Astrocyte (in vitro differentiated cells and primary cell): ENCODE data around the gene ANXA10. TPM values are rescaled to one million over a fixed set of nuclear protein-coding genes. Genes with fewer than 3 reads are reported as not detected.
A peak's percentile ranks its signal among the peaks of the same experiment; 100 is the strongest.

Source experiments
- DNase-seq: peaks from one replicate; pipeline ENCODE4 v3.0.0-alpha.2; 2010; ENCODE audit warnings: low read depth
- FAIRE-seq: peaks from 2 replicates; lab custom pipeline; 2011; peaks lifted over from hg19 to GRCh38; lab: Jason Lieb, UNC
- H2AFZ ChIP-seq: 2 replicates; pipeline ENCODE4 v1.6.0; 2012; ENCODE audit warnings: low read depth, low read length, inconsistent platforms
- H3K27ac ChIP-seq: 2 replicates; pipeline ENCODE4 v1.5.1; 2011; ENCODE audit warnings: low read depth, low read length, inconsistent platforms
- H3K27me3 ChIP-seq: 2 replicates; pipeline ENCODE4 v1.6.0; 2011; ENCODE audit warnings: low read length, inconsistent platforms; ENCODE audit not compliant: insufficient read depth
- H3K36me3 ChIP-seq: 2 replicates; pipeline ENCODE4 v1.5.1; 2011; ENCODE audit warnings: low read length, inconsistent platforms; ENCODE audit not compliant: insufficient read depth
- H3K4me1 ChIP-seq: 2 replicates; pipeline ENCODE4 v1.5.1; 2011; ENCODE audit warnings: low read length, inconsistent platforms; ENCODE audit not compliant: insufficient read depth
- H3K4me2 ChIP-seq: 2 replicates; pipeline ENCODE4 v1.6.0; 2012; ENCODE audit warnings: low read length, inconsistent platforms
- H3K4me3 ChIP-seq: 2 replicates; pipeline ENCODE4 v1.5.1; 2011; ENCODE audit warnings: low read depth, mild to moderate bottlenecking, low read length, inconsistent platforms; ENCODE audit not compliant: insufficient read depth
- H3K79me2 ChIP-seq: 2 replicates; pipeline ENCODE4 v1.6.0; 2012; ENCODE audit warnings: mild to moderate bottlenecking, low read length, inconsistent platforms; ENCODE audit not compliant: insufficient read depth
- H3K9ac ChIP-seq: 2 replicates; pipeline ENCODE4 v1.6.0; 2012; ENCODE audit warnings: mild to moderate bottlenecking, low read length, inconsistent platforms
- H3K9me3 ChIP-seq: 2 replicates; pipeline ENCODE4 v1.5.1; 2012; ENCODE audit warnings: low read depth, mild to moderate bottlenecking, low read length, inconsistent platforms; ENCODE audit not compliant: insufficient read depth
- H4K20me1 ChIP-seq: 2 replicates; pipeline ENCODE4 v1.6.0; 2012; ENCODE audit warnings: low read length, inconsistent platforms; ENCODE audit not compliant: insufficient read depth
- H3K27ac Mint-ChIP-seq: one replicate; pipeline ENCODE4 v1.8.0; 2021; ENCODE audit warnings: mild to moderate bottlenecking, mixed read lengths; ENCODE audit not compliant: unreplicated experiment
- H3K27me3 Mint-ChIP-seq: one replicate; pipeline ENCODE4 v1.8.0; 2021; ENCODE audit warnings: low read depth, mixed read lengths; ENCODE audit not compliant: unreplicated experiment
- H3K36me3 Mint-ChIP-seq: one replicate; pipeline ENCODE4 v1.8.0; 2021; ENCODE audit warnings: low read depth, mixed read lengths; ENCODE audit not compliant: unreplicated experiment
- H3K4me1 Mint-ChIP-seq: one replicate; pipeline ENCODE4 v1.8.0; 2021; ENCODE audit warnings: low read depth, mixed read lengths; ENCODE audit not compliant: unreplicated experiment
- H3K4me3 Mint-ChIP-seq: one replicate; pipeline ENCODE4 v1.8.0; 2021; ENCODE audit warnings: mild to moderate bottlenecking, moderate library complexity, mixed read lengths; ENCODE audit not compliant: unreplicated experiment
- H3K9me3 Mint-ChIP-seq: one replicate; pipeline ENCODE4 v1.8.0; 2021; ENCODE audit warnings: mild to moderate bottlenecking, mixed read lengths; ENCODE audit not compliant: unreplicated experiment
- EZH2 ChIP-seq: IDR thresholded peaks from 2 replicates; pipeline ENCODE4 v1.6.1; 2012; ENCODE audit warnings: mild to moderate bottlenecking, low read length, inconsistent platforms; ENCODE audit not compliant: insufficient read depth
- total RNA-seq: library from RNA; stranded (reverse); gene quantifications from 2 replicates; pipeline ENCODE4 v1.2.1, GENCODE V29; 2021
- TF ChIP-seq, protein P1 (sequence below): IDR thresholded peaks from 2 replicates; pipeline ENCODE4 v1.5.1; 2011; ENCODE audit warnings: low read depth, mild to moderate bottlenecking, inconsistent platforms, low read length, moderate library complexity; ENCODE audit not compliant: insufficient read depth

ANXA10 gene
- total RNA-seq, 1 donor from 2014 or later: not detected

DNA sequence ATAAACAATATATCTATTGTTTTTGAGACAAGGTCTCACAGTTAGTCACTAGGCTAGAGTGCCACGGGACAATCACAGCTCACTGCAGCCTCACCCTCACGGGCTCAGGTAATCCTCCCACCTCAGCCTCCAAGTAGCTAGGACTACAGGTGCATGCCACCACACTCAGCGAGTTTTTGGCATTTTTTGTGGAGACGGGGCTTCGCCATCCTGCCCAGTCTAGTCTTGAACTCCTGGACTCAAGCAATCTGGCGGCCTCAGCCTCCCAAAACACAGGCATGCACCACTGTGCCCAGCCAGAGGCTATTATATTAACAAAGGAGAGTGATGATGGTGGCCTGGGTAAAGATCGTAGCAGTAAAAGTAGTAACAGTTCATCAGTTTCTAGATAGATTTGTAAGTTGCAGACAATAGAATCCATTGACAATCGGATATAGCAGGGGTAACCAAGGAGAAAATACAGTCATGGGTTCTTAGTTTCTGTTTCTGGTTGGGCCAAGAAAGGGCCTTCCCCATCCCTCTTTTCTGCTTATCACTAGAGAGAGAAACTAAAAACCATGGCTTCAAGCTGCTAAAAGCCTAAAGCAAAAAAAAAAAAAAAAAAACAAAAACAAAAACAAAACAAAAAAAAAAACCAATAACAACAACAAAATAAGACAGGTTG is 60.6 kb downstream of the ANXA10 start:
- peaks cover 10% of the 10 kb centered on the region for H3K4me1 Mint-ChIP-seq
- peak overlapping the region; percentile 60 for H3K4me2 ChIP-seq
- peaks cover 8% of the 10 kb centered on the region for H3K4me1 ChIP-seq
- H3K27ac Mint-ChIP-seq: no peak overlapping the region
- no peak overlapping the region for H3K27ac ChIP-seq
- no peaks in the 10 kb centered on the region for H3K36me3 ChIP-seq
- H3K9ac ChIP-seq: no peak overlapping the region
- no peak for FAIRE-seq
- H3K27me3 ChIP-seq: no peaks in the 10 kb centered on the region
- H3K4me3 ChIP-seq: no peak overlapping the region
- H3K9me3 Mint-ChIP-seq: no peaks in the 10 kb centered on the region
- no peak overlapping the region for H2AFZ ChIP-seq
- no peaks in the 10 kb centered on the region for H3K9me3 ChIP-seq
- no peaks in the 10 kb centered on the region for H3K36me3 Mint-ChIP-seq
- H3K79me2 ChIP-seq: no peaks in the 10 kb centered on the region
- no peak overlapping the region for H3K4me3 Mint-ChIP-seq
- H3K27me3 Mint-ChIP-seq: no peaks in the 10 kb centered on the region
- TF ChIP-seq, protein P1, sequence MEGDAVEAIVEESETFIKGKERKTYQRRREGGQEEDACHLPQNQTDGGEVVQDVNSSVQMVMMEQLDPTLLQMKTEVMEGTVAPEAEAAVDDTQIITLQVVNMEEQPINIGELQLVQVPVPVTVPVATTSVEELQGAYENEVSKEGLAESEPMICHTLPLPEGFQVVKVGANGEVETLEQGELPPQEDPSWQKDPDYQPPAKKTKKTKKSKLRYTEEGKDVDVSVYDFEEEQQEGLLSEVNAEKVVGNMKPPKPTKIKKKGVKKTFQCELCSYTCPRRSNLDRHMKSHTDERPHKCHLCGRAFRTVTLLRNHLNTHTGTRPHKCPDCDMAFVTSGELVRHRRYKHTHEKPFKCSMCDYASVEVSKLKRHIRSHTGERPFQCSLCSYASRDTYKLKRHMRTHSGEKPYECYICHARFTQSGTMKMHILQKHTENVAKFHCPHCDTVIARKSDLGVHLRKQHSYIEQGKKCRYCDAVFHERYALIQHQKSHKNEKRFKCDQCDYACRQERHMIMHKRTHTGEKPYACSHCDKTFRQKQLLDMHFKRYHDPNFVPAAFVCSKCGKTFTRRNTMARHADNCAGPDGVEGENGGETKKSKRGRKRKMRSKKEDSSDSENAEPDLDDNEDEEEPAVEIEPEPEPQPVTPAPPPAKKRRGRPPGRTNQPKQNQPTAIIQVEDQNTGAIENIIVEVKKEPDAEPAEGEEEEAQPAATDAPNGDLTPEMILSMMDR: no peak
- DNase-seq: no peak
- H4K20me1 ChIP-seq: no peaks in the 10 kb centered on the region

DNA sequence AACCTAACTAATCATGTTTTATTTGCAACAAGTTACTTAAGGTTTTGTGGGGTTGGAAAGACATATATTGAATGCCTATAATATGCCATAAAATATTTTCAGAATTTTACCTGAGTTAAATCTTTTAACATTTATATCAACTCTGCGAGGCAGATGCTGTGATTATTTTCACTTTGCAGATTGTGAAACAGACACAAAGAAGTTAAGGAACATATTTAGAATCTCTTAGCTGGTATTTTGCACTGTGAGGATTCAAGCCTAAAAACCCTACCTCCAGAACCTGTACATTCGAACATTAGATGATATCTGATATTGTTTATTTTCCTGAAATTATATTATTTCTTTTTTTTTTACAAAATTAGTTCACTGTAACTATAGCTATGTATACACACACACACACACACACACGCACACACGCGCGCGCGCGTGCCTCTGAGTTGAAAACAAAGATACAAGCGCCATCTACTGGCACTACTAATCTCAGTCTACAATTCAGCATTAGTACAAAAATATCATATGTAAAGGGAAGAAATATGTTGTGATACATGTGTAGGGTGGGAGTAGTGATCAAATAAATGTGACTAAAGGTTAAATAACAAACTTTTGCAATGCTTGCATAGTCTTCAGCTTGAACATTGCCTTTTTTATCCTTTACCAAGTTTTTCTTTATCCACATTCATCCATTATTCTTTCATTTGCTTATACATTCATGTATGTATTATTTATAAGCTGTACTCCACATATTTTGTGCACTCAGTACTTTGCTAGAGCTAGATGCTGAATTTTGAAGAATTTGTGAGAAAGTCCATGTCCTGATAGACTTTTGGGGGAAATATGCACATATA is 61.5 kb downstream of the ANXA10 start:
- Histone ChIP-seq H3K9ac (no peak overlapping the region), H4K20me1 (no peaks in the 10 kb centered on the region), H3K9me3 (peaks cover 2% of the 10 kb centered on the region), H3K4me3 (peak overlapping the region; percentile 9), H3K4me2 (peak overlapping the region; percentile 60), H3K4me1 (peaks cover 8% of the 10 kb centered on the region), H3K79me2 (no peaks in the 10 kb centered on the region), H3K27me3 (no peaks in the 10 kb centered on the region), H2AFZ (no peak overlapping the region), H3K36me3 (no peaks in the 10 kb centered on the region), H3K27ac (no peak overlapping the region)
- H3K4me1 Mint-ChIP-seq: peaks cover 10% of the 10 kb centered on the region
- TF ChIP-seq, protein P1: peak; percentile 85
- no peak for TF ChIP-seq EZH2
- H3K36me3 Mint-ChIP-seq: no peaks in the 10 kb centered on the region
- DNase-seq (peak; percentile 64), FAIRE-seq (peak; percentile 39)
- H3K9me3 Mint-ChIP-seq: no peaks in the 10 kb centered on the region
- no peaks in the 10 kb centered on the region for H3K27me3 Mint-ChIP-seq
- no peak overlapping the region for H3K4me3 Mint-ChIP-seq
- H3K27ac Mint-ChIP-seq: no peak overlapping the region
